HepG2 (cell line): Measurements from ENCODE around the gene CTDSP1. TPM values are rescaled to one million over a fixed set of nuclear protein-coding genes. Genes with fewer than 3 reads are reported as not detected.

Source experiments
- ATAC-seq: fragments of 200-7000 bp; cut with Tn5 transposase; 3 replicates; pipeline ENCODE4 v1.9.1; 2020; ENCODE audit warnings: mild to moderate bottlenecking, moderate library complexity
- BruUV-seq: library from RNA; stranded (reverse); fragments of 400-500 nt; replicated peaks from 2 replicates; lab custom pipeline; 2021; lab: Mats Ljungman, UMichigan
- CTCF ChIA-PET: fragments of 300-600 bp; formaldehyde crosslinking; extraction: SDS; loops from one replicate; lab custom pipeline; 2021; ENCODE audit warnings: low total read pairs, inconsistent platforms, low intra/inter-chr PET ratio; lab: Yijun Ruan, JAX
- POLR2A ChIA-PET: fragments of 350-600 bp; sonication (Branson Sonifier 250); formaldehyde crosslinking; loops from one replicate; lab custom pipeline; 2020; ENCODE audit warnings: antibody characterized with exemption, inconsistent platforms; lab: Yijun Ruan, JAX
- DNase-seq: peaks from one replicate; pipeline ENCODE4 v3.0.0-alpha.2; 2015; ENCODE audit warnings: low spot score
- FAIRE-seq: peaks from 3 replicates; lab custom pipeline; 2011; peaks lifted over from hg19 to GRCh38; lab: Jason Lieb, UNC
- H2AFZ ChIP-seq: one replicate; pipeline ENCODE4 v1.6.1; 2011; ENCODE audit warnings: low read length, inconsistent platforms
- H3K27ac ChIP-seq: fragments of 300-600 bp; 3 replicates; pipeline ENCODE4 v1.8.0; 2011; ENCODE audit warnings: mixed run types, mild to moderate bottlenecking, mixed read lengths, low read length, inconsistent platforms; ENCODE audit not compliant: insufficient read depth; ENCODE audit errors: extremely low read length
- H3K27me3 ChIP-seq, 2 experiments: fragments of 200-600 bp in 1 of 2; 2 replicates in 1 of 2; 3 replicates in 1 of 2; pipeline versions ENCODE4 v1.6.0 to v1.8.0; 2011; ENCODE audit warnings: low read length in 2 of 2, mild to moderate bottlenecking in 2 of 2, moderate library complexity in 2 of 2, inconsistent platforms in 1 of 2; ENCODE audit not compliant: insufficient read depth in 2 of 2, control insufficient read depth in 1 of 2
- H3K36me3 ChIP-seq, 2 experiments: fragments of 200-600 bp in 1 of 2; replicated peaks in 1 of 2; 2 replicates in 1 of 2; 3 replicates in 1 of 2; pipeline versions ENCODE4 v1.5.1 to v1.8.0; 2011; ENCODE audit warnings: low read length in 2 of 2, inconsistent platforms in 1 of 2; ENCODE audit not compliant: insufficient read depth in 2 of 2, control insufficient read depth in 1 of 2
- H3K4me1 ChIP-seq: 2 replicates; pipeline ENCODE4 v1.5.1; 2012; ENCODE audit warnings: low read length, inconsistent platforms; ENCODE audit not compliant: insufficient read depth
- H3K4me2 ChIP-seq: 2 replicates; pipeline ENCODE4 v1.6.0; 2011; ENCODE audit warnings: low read depth, low read length, inconsistent platforms
- H3K4me3 ChIP-seq, 3 experiments: fragments of 200-600 bp in 1 of 3; sonication (generic), shearing (Covaris generic) in 1 of 3; replicated peaks in 1 of 3; 2 replicates each; pipeline ENCODE4 v1.5.1; 2011 to 2016; ENCODE audit warnings: low read length in 3 of 3, inconsistent platforms in 2 of 3, low read depth in 2 of 3, mild to moderate bottlenecking in 2 of 3, control low read depth in 1 of 3, mixed read lengths in 1 of 3; ENCODE audit not compliant: insufficient read depth in 1 of 3
- H3K79me2 ChIP-seq: one replicate; pipeline ENCODE4 v1.6.1; 2011; ENCODE audit warnings: low read length, inconsistent platforms; ENCODE audit not compliant: insufficient read depth
- H3K9ac ChIP-seq: 2 replicates; pipeline ENCODE4 v1.6.0; 2011; ENCODE audit warnings: mild to moderate bottlenecking, low read depth, low read length, inconsistent platforms; ENCODE audit not compliant: insufficient read depth
- H3K9me3 ChIP-seq: 2 replicates; pipeline ENCODE4 v1.5.1; 2012; ENCODE audit warnings: mild to moderate bottlenecking, low read length
- H4K20me1 ChIP-seq: 2 replicates; pipeline ENCODE4 v1.6.0; 2011; ENCODE audit warnings: inconsistent platforms, mild to moderate bottlenecking, low read length, moderate library complexity; ENCODE audit not compliant: insufficient read depth
- HOXA3 ChIP-seq: sonication (generic); formaldehyde crosslinking; IDR thresholded peaks from 2 replicates; pipeline ENCODE4 v1.5.0; 2020; ENCODE audit warnings: missing genetic modification reagents
- PLRG1 ChIP-seq: fragments of 450-650 bp; conservative IDR thresholded peaks from 2 replicates; pipeline ENCODE4 v1.6.1; 2016
- PREB ChIP-seq: sonication (generic); formaldehyde crosslinking; IDR thresholded peaks from 2 replicates; pipeline ENCODE4 v1.4.0; 2020; ENCODE audit warnings: missing genetic modification reagents
- ZNF547 ChIP-seq: sonication (generic); formaldehyde crosslinking; IDR thresholded peaks from 2 replicates; pipeline ENCODE4 v1.5.1; 2020; ENCODE audit warnings: mild to moderate bottlenecking, missing genetic modification reagents
- ZNF687 ChIP-seq: sonication (generic); formaldehyde crosslinking; IDR thresholded peaks from 2 replicates; pipeline ENCODE4 v1.5.1; 2020; ENCODE audit warnings: mild to moderate bottlenecking, missing genetic modification reagents, moderate library complexity
- ZSCAN30 ChIP-seq: sonication (generic); formaldehyde crosslinking; IDR thresholded peaks from 2 replicates; pipeline ENCODE4 v1.5.0; 2020; ENCODE audit warnings: mild to moderate bottlenecking, missing genetic modification reagents
- WGBS: methylation state at CpG from one replicate; pipeline ENCODE4 v1.1.6; 2017; ENCODE audit warnings: low lambda C conversion rate; 5-methylcytosine and 5-hydroxymethylcytosine counted together
- in situ Hi-C: cut with HindIII; loops from 2 replicates; pipeline ENCODE4 v1.10.0; 2017; ENCODE audit warnings: low pct_unique_long_range_greater_than_20kb; ENCODE audit not compliant: extremely low pct_ligation_motif_present
- intact Hi-C: fragments of 100-400 bp; cut with micrococcal nuclease; formaldehyde crosslinking; loops from one replicate; pipeline ENCODE4 v1.10.0; 2022; ENCODE audit not compliant: unreplicated experiment
- polyA plus RNA-seq, 8 experiments: library from polyadenylated mRNA; depleted of rRNA in 3 of 8; stranded (reverse) in 7 of 8; unstranded in 1 of 8; fragments of >200 nt; fragmentation: Illumina TruSeq in 4 of 8; extraction: Trizol in 4 of 8; gene quantifications; 2 replicates each; pipeline versions ENCODE4 v1.2.1 to v1.2.3, GENCODE V29; 2011 to 2016; ENCODE audit warnings: low read depth in 4 of 8, missing spikeins in 1 of 8, mixed read lengths in 1 of 8; ENCODE audit not compliant: insufficient read depth in 1 of 8
- total RNA-seq, 5 experiments: library from RNA; depleted of rRNA; stranded (reverse); fragments of >200 nt; fragmentation: Illumina TruSeq; extraction: Trizol; gene quantifications; 2 replicates each; pipeline ENCODE4 v1.2.3, GENCODE V29; 2016; ENCODE audit warnings: low read depth in 1 of 5

The CTDSP1 gene
- total and polyA plus RNA-seq, 2 of the 13 experiments (the other 11 are each of a cell fraction or from before 2014, with no cell fraction given): 91.0 to 268 TPM

GRCh38 chr2:218381916-218382366 is 17.7 kb upstream of the CTDSP1 start, which contains the start of gene SLC11A1 (continued):
- TF ChIP-seq ZNF687 (CRISPR knock-in tag): peak; percentile 51

DNA sequence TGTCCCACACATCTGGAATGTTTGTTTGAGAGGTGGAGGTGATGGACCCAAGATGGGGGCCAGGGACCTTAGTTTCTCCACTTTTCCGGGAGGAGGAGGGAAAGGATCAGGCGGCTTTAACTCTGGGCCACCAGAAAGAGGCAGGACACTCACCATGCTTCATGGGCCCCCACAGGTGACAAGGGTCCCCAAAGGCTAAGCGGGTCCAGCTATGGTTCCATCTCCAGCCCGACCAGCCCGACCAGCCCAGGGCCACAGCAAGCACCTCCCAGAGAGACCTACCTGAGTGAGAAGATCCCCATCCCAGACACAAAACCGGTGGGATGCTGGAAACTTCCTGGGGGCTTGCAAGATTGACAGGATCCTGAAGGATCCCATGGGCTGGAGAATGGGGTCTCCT is 16.9 kb upstream of the CTDSP1 start:
- WGBS: 28% methylated on average over 4 of the region's 6 CpGs
- ChIA-PET CTCF (no interaction called here), POLR2A (interaction anchor here (1.9 kb wide), 1 partner anchor 17 kb away, joined by 6 read pairs; the partner anchor contains the start of gene CTDSP1)
- Histone ChIP-seq H3K36me3 (no peaks in the 10 kb centered on the region), H3K27ac (no peak overlapping the region), H2AFZ (no peak overlapping the region), H3K4me3 (no peak overlapping the region), H3K9me3 (no peaks in the 10 kb centered on the region), H3K4me1 (peaks cover 69% of the 10 kb centered on the region), H3K4me2 (no peak overlapping the region), H3K79me2 (no peaks in the 10 kb centered on the region), H3K27me3 (peaks cover 13 to 38% of the 10 kb centered on the region in 2 experiments), H4K20me1 (no peaks in the 10 kb centered on the region), H3K9ac (no peak overlapping the region)
- intact Hi-C loops: no loop called here
- TF ChIP-seq PLRG1 (no peak), PREB (CRISPR knock-in tag) (no peak), ZNF547 (CRISPR knock-in tag) (0 out of 2 replicates have a peak, but pooled peaks have one; percentile 8), ZSCAN30 (no peak), HOXA3 (no peak)
- FAIRE-seq (no peak), DNase-seq (no peak), ATAC-seq (no peak)
- in situ Hi-C loops: no loop called here
- no TSS peak for BruUV-seq
